CD4-positive, alpha-beta memory T cell (primary cell): Measurements from ENCODE around the gene TET3. TPM values are rescaled to one million over a fixed set of nuclear protein-coding genes. Genes with fewer than 3 reads are reported as not detected.
"Not testable (repeated sequence)": the region's sequence is repeated elsewhere in the genome, so short reads cannot be mapped to it uniquely, and the experiment has no call there.

ENCODE experiments used
- CTCF ChIA-PET: fragments of 350-600 bp; sonication (Branson Sonifier 250); formaldehyde crosslinking; loops from one replicate; lab custom pipeline; 2021; ENCODE audit warnings: inconsistent platforms; ENCODE audit not compliant: partially characterized antibody; lab: Charles Lee
- POLR2A ChIA-PET: fragments of 350-600 bp; sonication (Branson Sonifier 250); formaldehyde crosslinking; loops from one replicate; lab custom pipeline; 2021; ENCODE audit not compliant: partially characterized antibody; lab: Charles Lee
- DNase-seq, 5 donors: peaks; one replicate each; pipeline versions ENCODE4 v3.0.0 to v3.0.0-alpha.2; 2020 to 2022; ENCODE audit warnings: mixed read lengths in 1 of 5
- H3K27ac ChIP-seq: one replicate; pipeline ENCODE4 v1.7.0; 2013; ENCODE audit warnings: low read depth, low read length
- H3K27me3 ChIP-seq: 2 replicates; pipeline ENCODE4 v1.7.0; 2013; ENCODE audit warnings: mild to moderate bottlenecking, low read length, moderate library complexity; ENCODE audit not compliant: insufficient read depth
- H3K36me3 ChIP-seq: 2 replicates; pipeline ENCODE4 v1.7.0; 2013; ENCODE audit warnings: mild to moderate bottlenecking, low read length, moderate library complexity; ENCODE audit not compliant: insufficient read depth
- H3K4me1 ChIP-seq: 2 replicates; pipeline ENCODE4 v1.7.0; 2013; ENCODE audit warnings: mild to moderate bottlenecking, low read length, moderate library complexity; ENCODE audit not compliant: insufficient read depth
- H3K4me3 ChIP-seq, 2 donors: one replicate each; pipeline ENCODE4 v1.7.0; 2013; ENCODE audit warnings: low read length in 2 of 2, mild to moderate bottlenecking in 1 of 2
- H3K9me3 ChIP-seq, 2 donors: one replicate each; pipeline ENCODE4 v1.7.0; 2013; ENCODE audit warnings: low read length in 2 of 2, control low read depth in 1 of 2; ENCODE audit not compliant: control insufficient read depth in 1 of 2
- H3K27ac Mint-ChIP-seq, 7 donors: one replicate each; pipeline ENCODE4 v1.8.0; 2020 to 2021; ENCODE audit warnings: mixed read lengths in 7 of 7, mild to moderate bottlenecking in 6 of 7, inconsistent platforms in 3 of 7, moderate library complexity in 3 of 7
- H3K27me3 Mint-ChIP-seq, 2 donors: one replicate each; pipeline ENCODE4 v1.8.0; 2020 to 2021; ENCODE audit warnings: mixed read lengths in 2 of 2
- H3K36me3 Mint-ChIP-seq, 2 donors: one replicate each; pipeline ENCODE4 v1.8.0; 2020 to 2021; ENCODE audit warnings: mixed read lengths in 2 of 2, inconsistent platforms in 1 of 2, mild to moderate bottlenecking in 1 of 2
- H3K4me1 Mint-ChIP-seq, 4 donors: one replicate each; pipeline ENCODE4 v1.8.0; 2020 to 2021; ENCODE audit warnings: mixed read lengths in 4 of 4, mild to moderate bottlenecking in 1 of 4
- H3K4me3 Mint-ChIP-seq, 8 donors: one replicate each; pipeline ENCODE4 v1.8.0; 2020 to 2021; ENCODE audit warnings: mixed read lengths in 8 of 8, mild to moderate bottlenecking in 7 of 8, moderate library complexity in 6 of 8, inconsistent platforms in 3 of 8
- H3K9me3 Mint-ChIP-seq, 8 donors: one replicate each; pipeline ENCODE4 v1.8.0; 2020 to 2021; ENCODE audit warnings: mixed read lengths in 8 of 8, mild to moderate bottlenecking in 5 of 8, inconsistent platforms in 3 of 8, moderate library complexity in 1 of 8
- intact Hi-C: fragments of 100-400 bp; cut with micrococcal nuclease; formaldehyde crosslinking; loops from one replicate; pipeline ENCODE4 v1.15.1; 2023
- polyA plus RNA-seq, 2 donors: library from polyadenylated mRNA; unstranded; fragments of 300-500 nt; fragmentation: Illumina TruSeq; gene quantifications; one replicate each; pipeline ENCODE4 v1.2.3, GENCODE V29; 2021
- total RNA-seq, 2 experiments: library from RNA; stranded (reverse); gene quantifications; one replicate each; pipeline ENCODE4 v1.2.3, GENCODE V29; 2021

TET3 gene
- total and polyA plus RNA-seq, 4 experiments from 2014 or later, result 0.03 to 19.4 (median 9.4) TPM

- H3K27me3 ChIP-seq, POLR2A ChIA-PET, DNase-seq, H3K27me3 Mint-ChIP-seq, intact Hi-C loops, H3K4me3 ChIP-seq, H3K4me3 Mint-ChIP-seq, H3K9me3 ChIP-seq, H3K36me3 ChIP-seq, H3K27ac ChIP-seq, H3K9me3 Mint-ChIP-seq: not testable (repeated sequence)
- H3K4me1 ChIP-seq, result peaks cover 55% of the 10 kb centered on the region
- Mint-ChIP-seq H3K4me1 (peaks cover 59 to 85% (median 75%) of the 10 kb centered on the region in 4 donors), H3K27ac (peak overlapping the region in 2 of 7 donors; percentile 60 to 83), H3K36me3 (peaks cover 25 to 72% of the 10 kb centered on the region in 2 donors)
- CTCF ChIA-PET, result interaction anchor here (0.7 kb wide), 1 partner anchor 66 kb away, joined by 3 read pairs; no protein-coding TSS in a partner anchor
These were observed 44.6 kb upstream of the TET3 start for GRCh38 chr2:73940066-73940465.

DNA sequence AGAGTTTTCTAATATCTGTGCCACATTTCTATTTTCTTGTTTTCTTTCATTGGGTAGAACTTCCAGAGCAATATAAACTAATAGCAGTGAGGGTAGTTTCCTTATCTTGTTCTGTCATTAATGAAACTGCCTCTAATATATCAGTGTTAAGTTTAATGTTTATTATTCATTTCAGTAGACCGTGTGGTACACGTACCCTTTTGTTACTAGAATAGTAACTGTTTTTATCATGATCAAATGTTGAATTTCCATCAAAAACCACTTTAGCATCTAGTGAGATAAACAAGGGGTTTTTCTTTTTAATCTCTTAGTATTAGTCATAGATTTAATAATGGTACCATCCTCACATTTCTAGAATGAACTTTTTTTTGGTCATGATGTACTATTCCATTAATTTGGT is 42.0 kb upstream of the TET3 start:
- no peak overlapping the region for H3K27ac ChIP-seq
- H3K4me1 ChIP-seq, result peaks cover 34% of the 10 kb centered on the region

DNA sequence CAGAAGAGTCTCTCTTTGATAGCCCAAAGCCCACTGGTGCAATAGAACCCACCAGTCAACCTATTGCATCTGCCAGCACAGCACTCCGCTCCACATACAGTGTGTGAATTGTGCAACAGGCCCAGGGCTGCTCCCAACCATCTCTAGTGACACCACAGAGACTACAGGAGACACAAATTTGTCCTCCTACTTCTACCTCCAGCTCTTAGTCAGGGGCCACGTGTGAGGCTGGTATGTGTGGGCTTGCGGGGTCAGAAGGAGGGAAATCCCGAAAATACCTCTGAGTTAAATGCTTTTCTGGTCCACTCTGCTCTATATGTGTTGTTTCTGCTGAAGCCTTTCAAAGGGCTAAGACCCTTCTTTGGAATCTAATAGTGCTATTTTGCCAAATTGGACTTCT is 40.0 kb upstream of the TET3 start:
- Mint-ChIP-seq H3K27ac (peak overlapping the region; percentile 36 to 89 (median 71)), H3K4me1 (peaks cover 44 to 79% (median 64%) of the 10 kb centered on the region in 4 donors), H3K36me3 (peaks cover 30 to 73% of the 10 kb centered on the region in 2 donors), H3K4me3 (peak overlapping the region in 1 of 8 donors; percentile 5), H3K27me3 (no peaks in the 10 kb centered on the region), H3K9me3 (no peaks in the 10 kb centered on the region)
- Histone ChIP-seq H3K36me3 (peaks cover 23% of the 10 kb centered on the region), H3K4me3 (no peak overlapping the region), H3K9me3 (no peaks in the 10 kb centered on the region), H3K4me1 (peaks cover 32% of the 10 kb centered on the region), H3K27ac (no peak overlapping the region), H3K27me3 (no peaks in the 10 kb centered on the region)
- intact Hi-C loops, result no loop called here
- ChIA-PET CTCF (interaction anchor here (2.5 kb wide), 1 partner anchor 8 kb away, joined by 5 read pairs; no protein-coding TSS in a partner anchor), POLR2A (interaction anchor here (0.7 kb wide), 1 partner anchor 13 kb away, joined by 3 read pairs; no protein-coding TSS in a partner anchor)
- DNase-seq, result no peak

More for the DNA sequence above, 42.0 kb upstream of the TET3 start:
- peaks cover 25 to 75% of the 10 kb centered on the region in 2 donors for H3K36me3 Mint-ChIP-seq
- intact Hi-C loops, result no loop called here
- Histone ChIP-seq H3K27me3 (no peaks in the 10 kb centered on the region), H3K36me3 (peaks cover 18% of the 10 kb centered on the region), H3K9me3 (no peaks in the 10 kb centered on the region), H3K4me3 (no peak overlapping the region)
- ChIA-PET CTCF (no interaction called here), POLR2A (interaction anchor here (0.5 kb wide), 1 partner anchor 16 kb away, joined by 4 read pairs; no protein-coding TSS in a partner anchor)
- H3K27me3 Mint-ChIP-seq, result no peaks in the 10 kb centered on the region
- DNase-seq, result no peak
- H3K9me3 Mint-ChIP-seq, result no peaks in the 10 kb centered on the region
- H3K4me1 Mint-ChIP-seq, result peaks cover 54 to 81% (median 67%) of the 10 kb centered on the region in 4 donors
- peak overlapping the region in 2 of 7 donors; percentile 27 to 61 for H3K27ac Mint-ChIP-seq
- no peak overlapping the region for H3K4me3 Mint-ChIP-seq

DNA sequence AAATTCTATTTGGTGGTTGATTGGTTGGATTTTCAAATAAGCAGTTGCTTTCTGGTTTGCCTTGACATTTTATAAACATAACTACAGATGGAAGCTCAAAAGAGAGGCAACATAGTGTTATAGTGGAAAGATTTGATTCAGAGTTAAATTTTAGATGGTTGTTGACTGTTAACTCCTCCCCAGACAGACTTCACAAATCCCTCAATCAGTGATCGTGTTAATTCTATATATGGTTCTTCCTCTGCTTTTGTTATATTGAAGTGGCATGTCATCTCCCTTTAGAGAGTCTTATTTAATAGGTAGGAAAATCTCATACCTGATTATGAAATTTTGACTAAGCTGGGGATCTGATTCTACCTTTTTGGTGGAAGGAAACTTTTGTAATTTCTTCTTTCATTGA is 38.5 kb upstream of the TET3 start:
- H3K27me3 Mint-ChIP-seq, result no peaks in the 10 kb centered on the region
- peak overlapping the region; percentile 6 to 82 (median 45) for H3K27ac Mint-ChIP-seq
- CTCF ChIA-PET, result interaction anchor here (1.3 kb wide), 1 partner anchor 389 kb away, joined by 4 read pairs; no protein-coding TSS in a partner anchor
- H3K9me3 ChIP-seq, result no peaks in the 10 kb centered on the region
- no peak overlapping the region for H3K4me3 ChIP-seq
- H3K27me3 ChIP-seq, result no peaks in the 10 kb centered on the region
- no peak overlapping the region for H3K27ac ChIP-seq
- peak overlapping the region in 2 of 8 donors; percentile 2 to 15 for H3K4me3 Mint-ChIP-seq
- intact Hi-C loops, result no loop called here
- no peak for DNase-seq
- POLR2A ChIA-PET, result interaction anchor here (0.6 to 0.7 kb wide), 2 partner anchors 19 to 236 kb away, joined by 3 read pairs; partner anchors contain the start of gene DGUOK
- H3K36me3 ChIP-seq, result peaks cover 32% of the 10 kb centered on the region
- H3K9me3 Mint-ChIP-seq, result no peaks in the 10 kb centered on the region
- H3K4me1 ChIP-seq, result peaks cover 25% of the 10 kb centered on the region
- peaks cover 36 to 77% (median 62%) of the 10 kb centered on the region in 4 donors for H3K4me1 Mint-ChIP-seq
- peaks cover 40 to 72% of the 10 kb centered on the region in 2 donors for H3K36me3 Mint-ChIP-seq

DNA sequence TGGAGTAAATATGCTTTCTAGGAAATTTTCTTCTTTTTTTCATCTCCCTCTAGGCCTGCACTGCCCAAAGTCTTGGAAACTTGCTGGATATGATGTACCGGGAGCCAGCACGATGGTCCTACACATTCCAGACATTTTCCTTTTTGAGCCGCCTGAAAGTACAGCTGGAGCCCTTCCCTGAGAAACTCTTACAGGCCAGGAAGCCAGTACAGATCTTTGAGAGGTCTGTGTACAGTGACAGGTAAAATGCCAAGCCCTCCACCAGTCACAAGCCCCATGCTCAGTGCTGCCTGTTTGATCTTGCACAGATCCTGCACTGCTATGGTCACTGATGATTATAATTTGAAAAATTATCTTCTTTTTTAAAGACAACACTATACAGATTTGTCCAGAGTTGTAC is 38.0 kb upstream of the TET3 start:
- POLR2A ChIA-PET, result interaction anchor here (0.6 kb wide), 1 partner anchor 213 kb away, joined by 5 read pairs; no protein-coding TSS in a partner anchor
- peaks cover 36 to 78% (median 62%) of the 10 kb centered on the region in 4 donors for H3K4me1 Mint-ChIP-seq
- H3K36me3 Mint-ChIP-seq, result peaks cover 44 to 73% of the 10 kb centered on the region in 2 donors
- no peak overlapping the region for H3K4me3 Mint-ChIP-seq
- Histone ChIP-seq H3K27ac (no peak overlapping the region), H3K9me3 (no peaks in the 10 kb centered on the region), H3K36me3 (peaks cover 36% of the 10 kb centered on the region), H3K27me3 (no peaks in the 10 kb centered on the region), H3K4me3 (no peak overlapping the region), H3K4me1 (peaks cover 25% of the 10 kb centered on the region)
- no peak for DNase-seq
- no peaks in the 10 kb centered on the region for H3K27me3 Mint-ChIP-seq
- CTCF ChIA-PET, result interaction anchor here (1.3 kb wide), 1 partner anchor 389 kb away, joined by 4 read pairs; no protein-coding TSS in a partner anchor
- intact Hi-C loops, result no loop called here
- H3K27ac Mint-ChIP-seq, result peak overlapping the region in 5 of 7 donors; percentile 0 to 82 (median 72)
- no peaks in the 10 kb centered on the region for H3K9me3 Mint-ChIP-seq

- peak overlapping the region in 3 of 7 donors; percentile 37 to 66 (median 61) for H3K27ac Mint-ChIP-seq
- POLR2A ChIA-PET, result interaction anchor here (1.5 kb wide), 1 partner anchor 37 kb away, joined by 3 read pairs; the partner anchor contains the start of gene TET3
- CTCF ChIA-PET, result interaction anchor here (0.6 to 0.8 kb wide), 2 partner anchors 10 to 203 kb away, joined by 3 read pairs; no protein-coding TSS in a partner anchor
- Histone ChIP-seq H3K4me1 (peaks cover 25% of the 10 kb centered on the region), H3K9me3 (no peaks in the 10 kb centered on the region), H3K27me3 (no peaks in the 10 kb centered on the region), H3K36me3 (peaks cover 40% of the 10 kb centered on the region), H3K4me3 (no peak overlapping the region), H3K27ac (no peak overlapping the region)
- no peaks in the 10 kb centered on the region for H3K9me3 Mint-ChIP-seq
- H3K4me1 Mint-ChIP-seq, result peaks cover 37 to 82% (median 60%) of the 10 kb centered on the region in 4 donors
- no peak overlapping the region for H3K4me3 Mint-ChIP-seq
- H3K36me3 Mint-ChIP-seq, result peaks cover 53 to 79% of the 10 kb centered on the region in 2 donors
- no peak for DNase-seq
- H3K27me3 Mint-ChIP-seq, result no peaks in the 10 kb centered on the region
- intact Hi-C loops, result loop anchor here (2.0 kb wide), 1 partner anchor 17 kb away; no protein-coding TSS in a partner anchor
These were observed 37.2 kb upstream of the TET3 start for GRCh38 chr2:73947412-73948018.

DNA sequence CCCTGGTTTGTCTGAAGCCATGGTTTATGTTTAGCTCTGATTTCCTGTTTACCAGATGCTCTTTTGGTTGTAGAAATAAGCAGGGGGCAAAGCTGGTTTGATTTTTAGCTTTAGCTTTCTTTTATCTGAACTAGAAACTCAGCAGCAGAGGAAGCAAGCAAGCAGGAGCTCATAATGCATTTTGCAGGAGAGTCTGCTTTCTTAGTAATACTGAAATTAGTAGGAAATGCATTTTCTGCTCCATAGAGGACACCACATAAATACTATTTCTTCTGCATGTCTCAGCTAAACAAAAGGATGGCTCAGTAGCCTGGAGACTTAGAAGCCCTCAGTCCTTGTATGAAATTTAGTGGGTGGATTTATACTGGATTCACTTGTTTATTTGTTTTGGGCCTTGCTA is 34.9 kb upstream of the TET3 start:
- H3K4me3 ChIP-seq, result no peak overlapping the region
- H3K9me3 ChIP-seq, result no peaks in the 10 kb centered on the region
- no peak overlapping the region for H3K4me3 Mint-ChIP-seq
- H3K27ac Mint-ChIP-seq, result peak overlapping the region in 5 of 7 donors; percentile 7 to 55 (median 37)
- intact Hi-C loops, result loop anchor here (2.0 kb wide), 1 partner anchor 15 kb away; no protein-coding TSS in a partner anchor
- ChIA-PET POLR2A (interaction anchor here (0.7 to 1.3 kb wide), 3 partner anchors 18 to 36 kb away, joined by 3 to 4 read pairs (median 3); partner anchors contain the start of gene DGUOK), CTCF (interaction anchor here (1.1 to 1.4 kb wide), 2 partner anchors 11 to 14 kb away, joined by 3 read pairs; no protein-coding TSS in a partner anchor)
- H3K27ac ChIP-seq, result no peak overlapping the region
- DNase-seq, result no peak
- H3K27me3 ChIP-seq, result no peaks in the 10 kb centered on the region
- no peaks in the 10 kb centered on the region for H3K9me3 Mint-ChIP-seq
- H3K36me3 Mint-ChIP-seq, result peaks cover 60 to 79% of the 10 kb centered on the region in 2 donors
- H3K36me3 ChIP-seq, result peaks cover 47% of the 10 kb centered on the region
- no peaks in the 10 kb centered on the region for H3K27me3 Mint-ChIP-seq
- peaks cover 23% of the 10 kb centered on the region for H3K4me1 ChIP-seq
- H3K4me1 Mint-ChIP-seq, result peaks cover 30 to 67% (median 51%) of the 10 kb centered on the region in 4 donors
